GM10847 (cell line): Measurements from ENCODE around the gene TMEM54.

ENCODE experiments used
- POLR2A ChIP-seq: IDR thresholded peaks from 2 replicates; pipeline ENCODE4 v1.6.1; 2011; ENCODE audit not compliant: insufficient read length; ENCODE audit errors: extremely low read depth

Gene TMEM54

DNA sequence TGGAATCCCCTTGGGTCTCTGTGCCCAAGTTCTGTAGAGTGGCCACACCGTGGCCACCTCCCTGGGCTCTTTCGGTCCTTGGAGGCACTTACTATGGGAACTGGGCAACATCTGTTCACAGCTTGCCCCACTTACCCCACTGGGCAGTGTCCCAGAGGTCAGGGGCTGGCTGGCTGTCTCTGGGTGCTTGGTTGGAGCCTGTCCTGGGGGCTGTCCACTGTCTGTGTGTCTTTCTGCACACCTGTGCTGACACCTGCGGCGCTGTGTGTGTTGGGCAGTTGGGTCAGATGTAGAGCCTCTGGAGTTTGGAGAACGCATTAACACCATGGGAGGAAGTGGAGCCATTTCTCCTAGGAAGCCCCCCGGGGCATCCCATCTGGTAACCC, 1.3 kb upstream of the TMEM54 start:
- no peak for TF ChIP-seq POLR2A

DNA sequence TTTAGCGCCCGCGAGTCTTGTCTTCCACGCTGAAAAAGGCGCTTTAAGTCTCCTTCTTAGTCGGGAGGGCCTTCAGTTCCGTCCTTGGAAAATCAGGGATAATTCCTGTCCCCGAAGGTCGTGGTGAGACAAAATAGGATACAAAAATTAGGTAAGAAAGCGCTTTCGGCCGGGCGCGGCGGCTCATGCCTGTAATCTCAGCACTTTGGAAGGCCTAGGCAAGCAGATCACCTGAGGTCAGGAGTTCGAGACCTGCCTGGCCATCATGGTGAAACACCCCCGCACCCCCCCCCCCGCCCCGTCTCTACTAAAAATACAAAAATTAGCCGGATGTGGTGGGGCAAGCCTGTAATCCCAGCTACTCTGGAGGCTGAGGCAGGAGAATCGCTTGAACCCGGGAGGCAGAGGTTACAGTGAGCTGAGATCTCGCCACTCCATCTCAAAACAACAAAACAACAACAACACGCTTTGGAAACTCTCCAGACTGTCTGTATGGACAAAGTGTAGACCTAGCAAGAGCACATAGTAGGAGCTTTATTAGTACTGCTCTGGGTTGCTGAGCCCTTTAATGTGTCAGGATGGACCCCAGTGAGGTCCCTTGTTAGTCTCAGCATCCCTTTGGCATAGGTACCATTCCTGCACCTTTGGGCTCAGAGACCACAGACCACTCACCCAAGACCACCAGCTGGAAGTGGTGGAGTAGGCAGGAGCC, 790 bp upstream of the TMEM54 start:
- no peak for TF ChIP-seq POLR2A

DNA sequence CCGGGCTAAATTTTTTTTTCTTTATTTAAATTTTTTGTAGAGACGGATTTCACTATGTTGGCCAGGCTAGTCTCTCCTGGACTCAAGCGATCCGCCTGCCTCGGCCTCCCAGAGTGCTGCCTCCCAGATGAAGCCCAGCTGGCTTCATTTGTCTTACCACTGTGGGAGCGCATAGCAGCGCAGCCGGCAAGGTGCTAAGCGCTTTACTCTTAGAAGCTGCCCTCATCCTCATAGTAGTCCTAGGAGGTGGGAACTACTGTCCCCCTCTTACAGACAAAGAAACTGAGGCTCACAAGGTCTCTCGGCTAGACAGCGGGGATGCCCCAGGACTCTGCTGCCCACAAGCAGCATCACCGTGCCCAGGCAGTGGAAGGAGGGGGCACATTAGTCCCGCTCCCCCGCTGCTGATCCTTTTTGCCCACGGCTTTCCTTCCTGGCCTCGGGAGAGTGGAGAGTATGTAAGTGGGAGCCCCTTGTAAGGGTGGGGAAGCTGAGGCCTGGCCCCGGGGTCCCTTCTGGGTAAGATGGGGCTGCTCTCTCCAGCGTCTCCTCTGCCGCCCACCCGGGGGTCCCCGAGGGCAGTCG, 726 bp downstream of the TMEM54 start:
- TF ChIP-seq POLR2A = no peak

DNA sequence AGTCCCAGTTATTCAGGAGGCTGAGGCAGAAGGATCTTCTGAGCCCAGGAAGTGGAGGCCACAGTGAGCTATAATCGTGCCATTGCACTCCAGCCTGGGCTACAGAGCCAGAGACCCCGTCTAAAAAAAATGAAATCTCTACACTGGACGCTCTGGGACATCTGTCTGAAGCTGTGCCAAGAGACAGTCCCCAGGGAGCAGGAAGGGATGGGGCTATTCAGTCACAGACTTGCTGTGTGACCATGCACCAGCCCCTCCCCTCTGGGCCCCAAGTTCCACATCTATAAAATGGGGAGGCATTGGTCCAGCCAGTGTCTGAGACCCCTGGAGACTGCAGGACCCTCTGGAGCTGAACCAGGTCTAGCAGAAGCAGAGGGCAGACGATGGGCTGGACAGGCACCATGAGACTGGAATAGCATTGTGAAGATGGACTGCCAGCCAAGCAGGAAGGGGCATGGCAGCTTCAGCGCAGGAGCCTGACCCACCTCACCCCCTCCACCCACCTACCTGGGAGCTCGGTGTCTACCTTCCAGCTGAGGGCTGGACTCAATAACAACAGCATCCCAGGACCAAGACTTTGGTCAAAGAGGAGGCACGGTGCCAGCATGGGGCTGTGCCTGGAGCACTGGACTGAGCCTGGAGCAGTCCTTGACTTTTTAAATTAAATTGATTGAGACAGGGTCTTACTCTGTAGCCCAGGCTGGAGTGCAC, 1.4 kb downstream of the TMEM54 start:
- no peak for TF ChIP-seq POLR2A

DNA sequence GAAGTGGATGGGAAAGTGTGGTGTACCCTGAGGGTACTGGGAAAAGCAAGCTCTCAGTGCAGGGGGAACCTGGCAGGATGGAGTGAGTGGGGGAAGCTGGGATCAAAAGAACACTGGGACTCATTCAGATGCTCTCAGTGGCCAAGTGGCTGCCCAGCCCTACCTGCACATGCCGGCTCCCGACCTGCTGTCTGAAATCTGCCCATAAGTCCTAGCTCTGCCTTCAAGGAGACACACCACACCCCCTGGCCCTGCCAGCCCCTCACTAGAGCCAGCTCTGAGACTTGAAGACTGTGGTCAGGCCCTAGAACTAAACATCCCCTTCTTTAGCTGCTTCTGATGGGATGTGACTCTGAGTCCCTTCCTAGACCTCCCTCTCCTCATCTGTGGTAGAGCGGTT, 2.2 kb downstream of the TMEM54 start:
- TF ChIP-seq POLR2A = no peak

DNA sequence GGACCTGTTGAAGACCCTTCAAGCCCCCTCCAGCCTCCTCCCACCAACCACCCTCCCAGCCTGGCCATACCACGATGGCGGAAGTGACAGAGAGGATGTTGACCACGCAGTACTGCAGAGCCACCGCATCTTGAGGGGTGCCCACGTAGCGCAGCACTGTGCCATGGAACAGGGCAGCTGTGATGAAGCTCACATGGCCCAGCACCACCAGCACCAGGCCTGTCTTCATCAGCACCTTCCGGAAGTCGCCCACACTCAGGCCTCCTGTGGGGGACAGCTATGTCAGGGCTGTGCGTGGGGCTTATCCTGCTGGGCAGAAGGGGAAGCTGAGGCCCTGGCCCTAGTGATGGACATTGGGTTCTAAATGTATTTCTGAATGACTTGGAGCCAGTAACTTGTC, 3.1 kb downstream of the TMEM54 start:
- no peak for TF ChIP-seq POLR2A

DNA sequence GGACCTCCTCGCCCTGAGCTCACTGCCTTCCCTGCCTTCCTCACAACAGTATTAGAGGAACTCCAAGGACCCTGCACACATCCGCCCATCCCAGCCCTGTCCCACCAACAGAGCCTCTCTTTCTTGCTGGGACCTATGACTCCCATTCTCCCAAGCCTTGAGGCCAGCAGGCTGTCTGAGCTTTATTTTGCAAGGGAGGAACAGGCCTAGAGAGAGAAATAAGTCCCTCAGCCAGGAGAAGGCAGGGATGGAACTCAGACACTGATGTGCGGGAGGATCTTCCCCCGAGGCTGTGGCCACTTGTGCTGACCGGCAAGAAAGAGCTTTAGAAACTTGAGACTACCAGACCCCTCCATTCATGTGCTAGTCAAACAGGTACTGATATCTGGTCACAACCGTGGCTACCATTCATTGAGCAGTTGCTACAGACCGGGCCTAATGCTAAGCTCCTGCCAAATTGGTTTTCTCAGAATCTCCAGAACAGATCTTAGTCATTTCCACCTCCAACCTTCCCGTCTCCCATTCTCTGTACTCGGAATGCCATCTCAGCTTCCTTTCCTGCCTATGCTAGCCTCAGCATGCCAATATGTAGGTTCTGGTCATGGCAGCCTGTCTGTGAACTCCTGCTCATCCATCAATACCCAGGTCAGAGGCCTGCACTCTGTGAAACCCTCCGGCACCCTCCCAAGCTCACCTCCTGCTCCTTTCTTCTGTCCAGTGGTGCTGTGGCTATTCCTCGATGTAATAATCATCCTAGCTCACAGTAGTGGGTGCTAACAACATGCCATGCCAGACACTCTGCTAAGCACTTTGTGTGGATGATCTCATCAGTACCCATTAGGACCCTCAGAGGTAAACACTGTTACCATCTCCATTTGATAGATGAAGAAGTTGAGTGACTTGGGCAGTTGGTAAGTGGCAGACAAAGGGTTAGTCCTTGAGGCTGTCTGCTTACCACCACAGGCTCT, 3.8 kb downstream of the TMEM54 start:
- TF ChIP-seq POLR2A = no peak

DNA sequence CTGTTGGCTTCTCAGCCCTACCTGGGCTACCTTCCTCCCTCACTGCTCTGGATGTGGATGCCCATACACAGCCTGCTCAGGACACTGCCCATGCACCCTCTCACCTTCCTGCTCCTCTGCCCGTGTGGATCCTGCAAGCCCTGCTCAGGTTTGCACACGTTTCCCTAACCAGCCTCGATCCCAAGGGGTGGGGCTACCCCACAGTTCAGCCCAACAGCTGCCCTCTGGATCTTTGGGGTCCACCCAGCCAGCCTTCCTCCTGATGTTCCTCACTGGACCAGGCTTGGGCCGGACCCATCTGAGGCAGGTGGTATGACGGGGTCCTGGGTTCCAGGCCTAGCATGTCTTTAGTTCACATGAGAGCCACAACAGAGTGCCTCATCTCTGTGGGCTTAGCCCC, 4.7 kb downstream of the TMEM54 start:
- no peak for TF ChIP-seq POLR2A

DNA sequence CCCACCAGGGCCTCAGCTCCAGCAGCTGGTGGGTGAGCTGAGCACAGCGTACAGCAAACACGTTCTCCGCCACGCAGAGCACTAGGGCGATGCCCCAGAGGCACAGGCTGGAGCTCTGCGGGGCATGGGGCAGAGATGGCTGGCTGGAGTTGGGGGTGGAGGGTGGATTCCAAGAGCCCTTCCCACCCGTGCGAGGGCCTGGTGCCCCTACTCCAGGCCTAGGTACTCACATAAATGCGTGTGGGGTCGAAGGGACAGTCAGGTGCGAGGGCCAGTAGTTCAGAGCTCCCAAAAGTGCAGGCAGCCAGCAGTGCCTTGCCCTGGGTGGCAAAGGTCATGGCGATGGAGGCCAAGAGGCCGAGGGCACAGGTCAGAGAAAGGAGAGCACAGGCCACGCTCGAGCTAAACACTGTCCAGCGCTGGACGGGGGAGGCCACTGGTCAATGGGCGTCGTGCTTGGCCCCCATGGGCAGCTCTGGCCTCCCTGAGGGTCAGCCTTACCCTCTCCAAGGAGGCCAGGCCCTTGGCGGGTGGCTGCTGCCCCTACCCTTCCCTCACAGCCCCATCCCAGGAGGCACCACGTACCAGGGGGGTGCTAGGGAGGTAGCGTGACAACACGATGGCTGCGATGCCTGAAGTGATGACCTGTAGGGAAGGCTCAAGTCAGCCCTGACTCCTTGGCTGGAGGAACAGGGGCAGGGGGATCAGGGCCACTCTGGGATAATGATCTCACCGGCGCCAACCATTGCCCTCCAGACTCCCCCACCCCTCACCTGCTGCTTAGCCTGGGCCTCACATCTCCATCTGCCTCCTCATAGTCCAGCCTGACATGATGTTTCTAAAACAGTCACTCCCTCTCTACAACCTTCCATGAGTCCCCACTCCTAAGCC, 5.6 kb downstream of the TMEM54 start:
- no peak for TF ChIP-seq POLR2A

DNA sequence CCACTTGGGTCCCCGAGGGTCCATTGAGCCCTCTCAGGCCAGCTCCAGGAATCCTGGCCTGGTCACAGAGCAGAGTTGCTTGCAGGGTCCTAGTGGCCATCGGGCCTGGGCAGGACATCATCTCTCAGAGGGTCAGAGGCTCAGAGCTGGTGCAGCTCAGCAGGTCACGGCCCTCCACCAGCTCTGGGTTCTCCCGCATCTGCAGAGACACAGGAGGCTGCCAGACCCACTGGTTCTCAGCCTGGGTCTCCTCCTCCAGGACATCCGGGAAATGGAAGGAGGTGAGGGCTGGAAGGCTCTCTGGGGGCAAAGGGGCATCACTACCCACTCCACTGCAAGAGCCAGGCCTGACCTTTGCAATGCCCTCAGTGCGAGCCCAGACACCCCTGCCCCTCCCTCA, 6.5 kb downstream of the TMEM54 start:
- no peak for TF ChIP-seq POLR2A

DNA sequence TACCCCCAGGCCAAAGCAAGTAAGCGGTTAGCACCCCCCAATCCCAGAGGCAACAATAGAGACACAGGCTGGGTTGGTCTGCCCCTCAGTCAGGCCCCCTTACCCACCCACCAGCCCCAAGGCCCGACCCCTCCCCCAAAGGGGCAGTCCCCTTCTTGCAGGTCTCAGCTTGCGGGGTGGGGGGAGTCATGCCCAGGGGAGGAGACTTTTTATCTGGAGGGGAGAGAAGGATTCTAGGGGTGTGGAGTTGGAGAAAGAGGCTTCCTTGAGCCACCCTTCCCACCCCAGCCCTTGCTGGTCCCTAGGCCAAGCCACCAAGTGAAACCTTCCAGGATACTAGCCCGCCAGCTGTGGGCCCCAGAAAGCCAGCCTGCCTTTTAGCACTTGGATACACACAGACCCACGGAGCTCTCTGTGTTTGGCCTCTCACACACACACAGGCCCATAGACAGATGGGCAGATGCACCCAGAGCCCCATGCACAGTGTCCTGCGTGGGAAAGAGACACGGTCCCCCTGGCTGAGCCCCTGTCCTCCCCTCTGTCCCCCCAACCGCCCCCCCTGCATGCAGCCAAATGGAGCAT, 7.1 kb downstream of the TMEM54 start:
- no peak for TF ChIP-seq POLR2A

DNA sequence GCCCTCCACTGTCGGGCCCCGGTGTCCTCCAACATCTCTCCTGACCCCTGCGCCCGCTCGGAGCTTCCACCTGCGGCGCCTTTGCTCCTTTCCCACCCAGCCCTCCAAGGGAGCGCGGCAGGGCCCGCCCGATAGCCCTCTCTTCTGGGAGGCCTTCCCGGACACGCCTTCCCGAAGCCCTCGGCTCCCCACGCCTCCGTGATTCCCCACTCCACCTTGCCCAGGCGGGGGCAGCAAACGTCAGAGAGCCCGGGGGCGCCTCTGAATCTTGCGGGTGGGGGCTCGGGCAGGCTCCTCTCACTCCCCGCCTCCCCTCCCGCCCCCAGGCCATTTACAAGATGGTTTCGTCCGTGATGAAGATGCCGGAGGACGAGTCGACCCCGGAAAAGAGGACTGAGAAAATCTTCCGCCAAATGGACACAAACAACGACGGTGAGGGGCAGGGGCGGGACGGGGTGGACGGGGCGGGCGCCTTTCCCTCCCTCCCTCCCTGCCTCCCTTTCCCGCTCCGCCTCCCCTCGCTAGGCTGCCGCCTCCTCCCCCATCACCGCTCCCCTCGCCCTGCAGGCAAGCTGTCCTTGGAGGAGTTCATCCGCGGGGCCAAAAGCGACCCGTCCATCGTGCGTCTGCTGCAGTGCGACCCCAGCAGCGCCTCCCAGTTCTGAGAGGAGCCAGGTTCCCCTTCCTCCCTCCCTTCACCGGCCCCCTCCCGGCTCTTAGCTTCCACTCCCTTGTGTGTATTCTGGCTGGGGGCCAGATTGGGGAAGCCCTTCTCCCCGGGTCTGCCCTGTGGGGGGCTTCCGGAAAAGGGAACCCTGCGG, 7.8 kb downstream of the TMEM54 start:
- TF ChIP-seq POLR2A = no peak
